HG03460 (cell line): ENCODE data around the gene NEU2.
"Not testable (repeated sequence)": the region's sequence is repeated elsewhere in the genome, so short reads cannot be mapped to it uniquely, and the experiment has no call there.

Experiments
- ATAC-seq: cut with Tn5 transposase; IDR thresholded peaks from one replicate; pipeline ENCODE4 v1.9.1; 2021; ENCODE audit not compliant: unreplicated experiment

The NEU2 gene

DNA sequence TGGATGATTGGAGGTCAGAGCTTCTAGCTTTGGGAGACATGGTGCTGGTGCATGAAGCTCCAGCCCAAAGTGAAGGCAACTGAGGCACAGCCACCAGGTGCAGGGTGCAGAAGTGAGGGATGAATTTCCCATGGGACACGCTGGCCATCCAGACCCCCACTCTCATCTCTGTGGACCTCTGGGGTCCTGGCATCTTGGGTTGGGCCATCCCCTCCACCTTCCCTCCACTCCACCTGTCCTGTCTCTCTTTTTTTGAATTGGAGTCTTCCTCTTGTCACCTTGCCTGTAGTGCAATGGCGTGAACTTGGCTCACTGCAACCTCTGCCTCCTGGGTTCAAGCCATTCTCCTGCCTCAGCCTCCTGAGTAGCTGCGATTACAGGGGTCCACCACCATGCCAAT, 22.8 kb upstream of the NEU2 start:
- no peak for ATAC-seq

DNA sequence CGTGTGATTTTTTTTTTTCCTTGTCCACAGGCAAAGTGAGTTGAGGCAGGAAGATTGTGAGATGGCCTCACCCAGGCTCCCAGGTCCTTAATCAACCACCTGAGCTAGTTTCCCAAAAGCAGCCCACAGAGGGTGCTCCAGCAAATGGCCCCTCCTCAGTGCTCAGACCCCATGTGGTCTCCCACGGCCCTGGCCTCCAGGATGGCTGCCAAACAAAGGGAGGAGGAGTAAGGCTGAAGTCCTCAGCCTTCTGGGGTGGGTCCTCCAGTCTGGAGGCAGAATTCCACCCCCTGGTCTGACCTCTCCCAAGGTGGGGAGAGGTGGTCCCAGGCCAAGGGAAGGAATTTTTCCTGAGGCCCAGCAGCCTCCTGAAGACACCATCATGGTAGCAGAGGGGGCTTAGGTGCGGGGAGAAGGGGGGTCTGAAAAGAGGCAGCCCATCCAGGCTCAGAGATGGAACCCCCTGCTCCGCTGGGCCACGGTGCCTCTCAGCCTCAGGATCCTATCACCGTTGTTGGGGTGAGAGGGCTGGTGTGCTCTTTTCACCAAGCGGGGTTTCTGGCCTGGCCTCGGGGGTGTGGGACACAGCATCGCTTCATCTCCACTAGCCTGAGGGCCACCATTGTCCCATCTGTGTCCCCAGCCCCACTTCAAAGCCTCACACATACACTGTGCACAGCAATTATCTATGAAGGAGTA, 21.8 kb upstream of the NEU2 start:
- ATAC-seq = no peak

- no peak for ATAC-seq
Observed at GRCh38 chr2:233011268-233011650, 21.2 kb upstream of the NEU2 start.

DNA sequence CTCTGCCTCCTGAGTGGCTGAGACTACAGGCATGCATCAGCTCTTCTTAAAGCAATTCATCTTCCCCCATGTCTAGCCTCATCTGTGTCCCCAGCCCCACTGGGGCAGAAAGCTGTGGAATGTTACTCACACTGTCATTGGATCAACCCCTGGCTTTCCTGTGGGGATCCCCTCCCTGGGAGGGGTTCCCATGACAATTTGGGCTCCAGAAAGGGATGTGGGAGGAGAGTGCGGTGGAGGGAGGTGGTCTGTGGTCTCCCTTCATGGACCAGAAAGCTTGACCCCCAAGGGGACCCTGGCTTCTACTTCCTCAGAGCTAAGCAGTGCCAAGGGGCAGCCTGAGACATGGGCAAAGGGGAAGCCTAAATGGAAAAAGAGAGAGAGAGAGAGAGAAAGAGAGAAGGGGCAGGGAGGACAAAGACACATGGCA, 20.8 kb upstream of the NEU2 start:
- no peak for ATAC-seq

- no peak for ATAC-seq
Observed at GRCh38 chr2:233012301-233012971, 20.0 kb upstream of the NEU2 start.

DNA sequence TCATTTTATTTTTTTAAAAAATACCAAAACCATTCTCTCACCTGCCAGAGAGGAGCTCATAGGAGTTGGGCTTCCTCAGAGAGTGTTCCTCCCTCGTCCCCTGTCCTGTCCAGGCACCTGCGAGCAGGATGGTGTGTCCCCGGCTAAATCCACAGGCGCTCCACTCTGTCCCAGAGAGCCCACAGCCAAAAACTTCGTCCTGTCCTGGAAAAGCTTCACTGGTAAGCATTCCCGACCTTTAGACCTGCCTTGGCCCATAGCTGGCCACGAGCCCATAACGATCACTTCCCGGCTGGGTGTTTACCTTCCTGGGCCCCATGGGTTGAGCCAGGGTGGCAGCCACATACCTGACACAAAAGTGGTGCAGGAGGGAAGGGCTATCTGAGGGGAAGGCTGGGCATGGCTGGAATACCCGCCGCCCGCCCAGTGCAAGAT, 19.4 kb upstream of the NEU2 start, which contains the start of gene NGEF:
TSS of gene NGEF (minus strand) at position 230 of the 435 bp plus-strand sequence. CDS start 38,366 bp downstream, outside the sequence.
- ATAC-seq = no peak

DNA sequence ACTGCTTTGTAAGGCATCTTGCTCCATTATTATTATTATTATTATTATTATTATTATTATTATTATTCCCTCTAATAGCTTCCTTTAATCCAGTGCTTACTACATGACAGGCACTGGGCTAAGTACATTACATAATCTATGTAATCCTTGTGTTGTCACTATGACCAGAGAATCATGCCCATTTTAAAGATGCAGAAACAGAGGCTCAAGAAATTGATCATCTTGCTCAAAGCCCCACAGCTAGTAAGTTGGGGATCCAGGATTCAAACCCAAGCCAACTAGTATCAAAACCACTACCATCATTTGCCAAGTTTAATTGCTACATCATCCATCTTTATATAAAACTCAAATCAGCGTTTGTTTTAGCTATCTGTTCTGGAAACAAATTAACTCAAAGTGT, 18.8 kb upstream of the NEU2 start:
- ATAC-seq = no peak

DNA sequence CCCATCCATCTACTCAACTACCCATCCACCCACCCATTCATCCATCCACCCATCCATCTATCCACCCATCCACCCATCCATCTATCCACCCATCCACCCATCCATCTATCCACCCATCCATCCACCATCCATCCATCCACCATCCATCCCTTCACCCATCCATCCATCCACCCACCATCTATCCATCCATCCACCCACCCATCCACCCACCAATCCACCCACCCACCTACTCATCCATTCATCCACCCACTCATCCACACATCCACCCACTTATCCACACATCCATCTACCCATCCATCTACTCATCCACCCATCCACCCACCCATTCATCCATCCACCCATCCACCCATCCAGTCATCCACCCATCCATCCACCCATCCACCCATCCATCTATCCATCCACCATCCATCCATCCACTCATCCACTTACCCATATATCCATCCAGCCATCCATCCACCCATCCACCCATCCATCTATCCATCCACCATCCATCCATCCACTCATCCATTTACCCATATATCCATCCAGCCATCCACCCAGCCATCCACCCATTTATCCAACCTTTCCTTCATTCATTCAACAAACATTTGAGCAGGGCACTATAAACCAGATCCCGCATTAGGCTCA, 17.3 kb upstream of the NEU2 start:
- ATAC-seq = no peak

DNA sequence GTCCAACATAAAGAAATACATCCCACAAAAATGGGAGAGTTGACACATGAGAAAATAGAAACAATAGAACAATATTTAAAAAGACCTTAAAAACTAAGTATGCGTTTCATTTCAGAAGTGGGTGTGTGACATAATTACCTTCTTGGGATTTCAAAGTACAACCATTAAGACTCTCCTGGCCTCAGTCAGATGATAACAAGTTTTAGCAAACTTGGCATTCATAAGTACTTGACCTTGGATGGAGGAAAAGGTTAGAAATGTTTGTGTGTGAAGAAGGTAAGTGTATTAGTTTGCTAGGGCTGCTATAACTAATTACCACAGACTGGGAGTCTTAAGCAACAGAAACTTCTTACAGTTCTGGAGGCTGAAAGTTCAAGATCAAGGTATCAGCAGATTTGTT, 14.5 kb upstream of the NEU2 start:
- no peak for ATAC-seq

- not testable (repeated sequence) for ATAC-seq
Observed at GRCh38 chr2:233019610-233020009, 12.9 kb upstream of the NEU2 start.

DNA sequence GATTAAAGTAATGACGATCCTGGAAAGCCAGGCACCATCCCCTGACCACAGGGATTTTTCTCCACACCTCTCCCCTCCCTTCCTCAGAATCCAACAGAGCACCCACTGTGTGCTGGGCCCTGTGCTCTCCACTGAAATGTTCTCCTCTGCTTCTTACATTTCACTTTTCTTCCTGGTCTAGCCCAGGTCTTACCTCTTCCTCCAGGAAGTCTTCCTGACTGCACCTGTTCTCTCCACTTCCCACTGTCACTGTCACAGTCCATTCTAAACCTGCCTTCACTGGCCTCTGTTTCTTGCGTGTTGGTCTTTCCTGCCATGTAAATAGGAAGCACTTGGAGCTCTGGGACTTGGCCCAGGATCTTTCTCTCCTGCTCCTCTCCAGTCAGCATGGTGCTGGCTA, 12.0 kb upstream of the NEU2 start:
- ATAC-seq = no peak

- ATAC-seq = no peak
Observed at GRCh38 chr2:233021771-233022170, 10.7 kb upstream of the NEU2 start.

GRCh38 chr2:233022561-233022960, 9.9 kb upstream of the NEU2 start:
- no peak for ATAC-seq

- ATAC-seq = no peak
Observed at GRCh38 chr2:233023007-233023760, 9.3 kb upstream of the NEU2 start.

- no peak for ATAC-seq
Observed at GRCh38 chr2:233023761-233024410, 8.6 kb upstream of the NEU2 start.

GRCh38 chr2:233025706-233026105, 6.8 kb upstream of the NEU2 start:
- ATAC-seq = no peak

GRCh38 chr2:233026198-233026813, 6.2 kb upstream of the NEU2 start:
- ATAC-seq = no peak

DNA sequence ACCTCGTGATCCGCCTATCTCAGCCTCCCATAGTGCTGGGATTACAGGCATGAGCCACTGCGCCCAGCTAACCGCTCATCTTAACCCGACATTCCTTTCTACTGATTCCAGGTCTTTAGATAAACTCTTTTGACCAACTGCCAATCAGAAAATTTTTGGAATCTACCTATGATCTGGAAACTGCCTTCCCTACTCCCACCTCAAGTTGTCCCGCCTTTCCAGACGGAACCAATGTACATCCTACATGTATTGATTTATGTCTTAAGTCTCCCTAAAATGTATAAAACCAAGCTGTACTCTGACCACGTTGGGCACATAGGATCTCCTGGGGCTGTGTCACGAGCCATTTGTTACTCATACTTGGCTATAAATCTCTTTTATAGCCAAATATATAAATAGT, 3.2 kb upstream of the NEU2 start:
- ATAC-seq = no peak

DNA sequence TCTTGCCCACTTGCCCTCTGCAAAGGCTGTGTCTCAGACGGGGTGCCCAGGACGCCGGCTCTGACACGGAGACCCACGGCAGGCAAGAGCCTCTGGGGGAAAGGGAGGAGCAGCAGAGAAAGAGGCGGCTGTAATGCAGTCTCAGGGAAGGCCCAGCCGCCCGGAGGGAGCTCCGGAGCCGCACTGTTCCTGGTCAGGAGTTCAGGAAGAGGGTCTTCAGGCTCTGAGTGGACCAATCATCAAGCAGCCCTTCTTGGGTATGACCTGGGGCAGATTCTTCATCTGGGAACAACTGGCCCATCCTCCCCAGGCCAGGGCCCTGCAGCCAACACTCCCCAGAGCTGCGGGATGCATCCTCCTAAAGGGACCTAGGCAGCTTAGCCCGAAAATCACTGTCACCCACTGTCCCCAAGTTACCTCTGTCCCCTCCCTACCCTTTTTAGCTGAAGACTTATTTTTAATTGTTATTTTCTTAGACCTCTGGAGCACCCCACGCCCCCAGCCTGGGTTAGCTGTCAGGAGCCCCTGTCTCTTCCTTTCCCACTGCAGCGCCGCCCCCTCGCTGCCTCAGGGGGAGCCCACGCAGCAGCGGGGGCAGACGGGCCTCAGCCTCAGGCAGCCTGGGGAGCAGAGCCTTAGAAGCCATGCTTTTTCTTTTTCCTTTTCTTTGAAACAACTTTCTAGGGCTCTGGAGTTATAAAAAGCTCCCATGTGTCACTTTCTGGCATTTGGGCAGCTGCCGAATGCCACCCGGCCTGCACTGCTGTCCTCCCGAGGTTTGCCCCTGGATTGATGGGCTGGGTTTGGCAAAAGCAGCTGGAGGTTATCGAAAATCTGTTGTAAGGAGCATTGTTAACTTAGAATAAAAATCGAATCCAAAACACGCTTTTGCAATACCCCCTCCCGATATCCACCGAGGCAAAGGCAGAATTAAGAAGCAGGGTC, 644 bp upstream of the NEU2 start:
- no peak for ATAC-seq
